Stimulated activated CD4-positive, alpha-beta T cell treated with anti-CD3 and anti-CD28 coated beads, Interleukin-12 subunit alpha, Interleukin-12 subunit beta, amount 100 ng/mL, for 4 hours (primary cell): ENCODE results near the gene GRIN2C.

ENCODE experiments used
- DNase-seq: peaks from one replicate; pipeline ENCODE4 v3.0.0-alpha.2; 2020

GRIN2C gene

DNA sequence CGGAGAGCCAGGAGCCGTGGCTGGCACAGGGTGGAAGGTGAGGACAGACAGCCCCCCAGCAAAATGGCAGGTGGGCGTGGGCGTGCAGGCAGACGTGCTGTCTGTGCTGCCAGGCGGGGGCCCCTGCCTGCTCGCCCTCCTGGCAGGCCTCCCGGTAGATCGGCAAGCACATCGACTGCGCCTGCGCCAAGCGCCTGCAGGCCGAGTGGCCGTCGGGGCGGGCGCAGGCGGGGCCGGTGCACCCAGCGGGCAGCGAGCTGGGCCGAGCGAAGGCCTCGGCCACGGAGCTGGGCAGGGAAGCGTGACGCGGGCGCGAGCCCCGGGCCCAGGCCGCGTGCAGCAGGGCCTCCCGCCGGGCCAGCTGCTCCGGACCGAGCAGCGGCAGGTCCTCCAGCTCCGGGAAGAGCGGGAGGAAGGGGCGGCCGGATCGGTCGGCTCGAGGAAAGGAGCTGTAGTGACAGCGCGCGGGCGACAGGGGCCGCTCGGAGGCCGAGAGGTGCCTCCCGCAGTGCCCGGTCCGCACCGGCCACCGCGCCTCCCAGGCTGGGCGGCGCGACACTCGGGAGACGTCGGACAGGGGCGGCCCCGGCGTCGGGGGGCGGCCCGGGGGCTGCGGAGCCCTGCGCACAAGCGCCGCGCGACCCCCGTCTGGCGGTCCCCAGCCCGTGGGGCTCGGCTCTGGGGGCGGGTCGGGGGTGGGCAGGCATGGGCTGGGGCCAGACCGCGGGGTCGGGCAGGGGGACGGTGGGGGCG is 16.9 kb downstream of the GRIN2C start:
- no peak for DNase-seq

DNA sequence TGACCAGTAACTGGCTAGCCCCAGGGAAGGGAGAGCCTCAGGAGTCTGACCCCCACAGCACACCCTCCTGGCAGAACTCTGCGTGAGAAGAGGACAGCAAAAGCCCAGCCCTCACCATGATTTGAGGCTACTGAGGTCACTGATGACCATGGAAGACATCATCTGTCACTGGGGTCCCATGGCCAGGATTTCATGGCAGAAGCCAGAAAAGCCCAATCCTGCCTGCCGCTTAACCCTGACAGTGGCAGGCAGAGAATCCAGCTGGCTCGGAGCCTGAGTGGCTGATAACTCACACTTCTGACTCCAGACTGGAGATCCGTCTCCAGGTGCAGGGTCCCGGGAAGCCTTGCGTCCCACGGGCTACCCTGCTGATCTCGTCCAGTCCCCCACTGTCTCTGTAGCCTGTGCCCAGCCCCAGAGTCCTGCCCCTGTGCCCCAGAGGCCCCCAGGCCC is 17.5 kb downstream of the GRIN2C start:
- DNase-seq, result no peak

DNA sequence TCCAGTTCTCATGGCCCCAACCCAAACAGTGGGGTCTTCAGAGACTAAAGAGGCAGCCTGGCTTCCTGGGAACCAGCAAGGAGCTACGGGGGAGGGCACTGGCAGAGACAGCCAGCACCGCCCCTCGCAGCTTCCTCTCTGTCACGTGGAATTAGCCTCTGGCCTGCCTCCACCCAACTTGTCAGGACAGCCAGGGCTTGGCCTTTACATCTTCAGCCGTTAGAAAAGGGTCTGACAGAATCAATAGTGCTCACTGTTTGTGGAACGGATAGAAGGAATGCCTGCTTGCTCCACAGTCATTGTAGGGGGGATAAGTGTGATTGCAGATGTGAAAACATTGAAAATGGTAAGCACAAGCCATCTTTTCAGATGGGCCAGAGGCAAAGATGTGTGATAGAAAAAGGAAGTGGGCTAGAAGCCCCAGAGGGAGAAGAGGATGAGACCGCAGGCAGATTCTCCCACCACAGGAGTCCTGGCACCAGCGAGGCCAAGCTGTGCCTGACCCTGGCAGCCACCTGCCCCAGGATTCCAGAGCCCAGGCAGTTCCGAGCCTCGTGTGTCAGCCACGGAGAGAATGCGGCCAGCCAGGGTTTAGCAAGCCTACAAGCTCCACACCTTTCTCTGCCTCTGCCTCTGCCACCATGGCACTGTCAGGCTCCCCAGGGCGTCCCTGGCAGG is 18.6 kb downstream of the GRIN2C start:
- DNase-seq, result no peak

DNA sequence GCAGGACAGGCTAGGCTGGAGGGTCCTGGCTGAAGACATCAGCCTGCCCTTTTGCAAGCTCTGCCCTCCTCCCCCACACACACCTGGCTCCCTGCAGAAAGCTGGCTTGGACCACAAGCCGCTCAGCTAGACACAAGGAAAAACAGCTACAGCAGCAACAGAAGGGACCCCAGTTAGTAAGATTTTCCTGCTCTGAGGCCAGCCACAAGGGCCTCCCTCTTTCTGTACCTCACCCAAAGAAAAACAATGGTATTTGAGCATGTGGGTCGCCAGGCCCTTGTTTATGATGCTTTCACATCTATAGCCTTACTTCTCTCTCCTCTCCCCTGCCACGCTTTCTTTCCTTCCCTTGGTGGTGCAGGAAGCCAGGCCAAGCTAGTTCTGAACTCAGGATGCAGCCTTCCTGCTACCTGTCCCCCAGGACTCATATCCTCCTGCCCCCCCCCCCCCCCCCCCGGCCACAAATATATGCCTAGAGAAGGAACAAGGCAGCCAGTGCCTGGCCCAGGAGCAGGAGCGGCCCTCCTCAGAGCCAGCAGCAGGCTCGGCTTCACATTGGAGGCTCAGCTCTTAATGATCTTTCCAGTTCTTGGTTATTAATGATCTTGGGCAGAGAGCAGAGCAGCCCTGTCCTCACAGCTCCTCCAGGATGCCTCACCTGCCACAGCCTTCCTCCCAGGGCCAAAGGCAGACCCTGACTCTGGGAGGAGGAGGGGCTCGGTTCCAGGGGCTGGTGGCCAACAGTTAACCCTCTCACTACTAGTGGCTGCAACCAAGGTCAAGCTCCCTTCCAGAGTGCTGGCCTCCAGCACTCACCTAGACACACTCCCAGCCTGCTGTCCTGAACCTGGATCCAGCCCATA is 19.5 kb downstream of the GRIN2C start:
- DNase-seq, result no peak

DNA sequence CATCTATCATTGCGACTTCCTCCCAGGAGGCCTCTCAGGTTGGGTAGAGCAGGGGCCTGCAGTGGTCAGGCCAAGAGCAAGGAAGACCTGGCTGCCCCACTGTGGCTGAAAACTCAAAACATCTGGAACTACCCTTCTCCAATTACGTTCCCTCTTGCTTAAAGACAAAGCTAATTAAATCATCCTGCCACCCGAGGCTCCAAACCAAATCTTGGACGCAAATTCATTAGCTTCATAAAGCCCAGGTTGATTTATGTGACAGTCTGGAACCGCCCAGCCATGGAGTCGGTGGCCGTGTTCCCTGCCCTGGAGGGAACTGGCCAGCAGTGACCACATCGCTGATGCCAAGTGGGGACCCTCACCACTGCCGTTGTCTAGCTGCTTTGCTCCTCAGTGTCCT is 21.4 kb downstream of the GRIN2C start:
- no peak for DNase-seq

DNA sequence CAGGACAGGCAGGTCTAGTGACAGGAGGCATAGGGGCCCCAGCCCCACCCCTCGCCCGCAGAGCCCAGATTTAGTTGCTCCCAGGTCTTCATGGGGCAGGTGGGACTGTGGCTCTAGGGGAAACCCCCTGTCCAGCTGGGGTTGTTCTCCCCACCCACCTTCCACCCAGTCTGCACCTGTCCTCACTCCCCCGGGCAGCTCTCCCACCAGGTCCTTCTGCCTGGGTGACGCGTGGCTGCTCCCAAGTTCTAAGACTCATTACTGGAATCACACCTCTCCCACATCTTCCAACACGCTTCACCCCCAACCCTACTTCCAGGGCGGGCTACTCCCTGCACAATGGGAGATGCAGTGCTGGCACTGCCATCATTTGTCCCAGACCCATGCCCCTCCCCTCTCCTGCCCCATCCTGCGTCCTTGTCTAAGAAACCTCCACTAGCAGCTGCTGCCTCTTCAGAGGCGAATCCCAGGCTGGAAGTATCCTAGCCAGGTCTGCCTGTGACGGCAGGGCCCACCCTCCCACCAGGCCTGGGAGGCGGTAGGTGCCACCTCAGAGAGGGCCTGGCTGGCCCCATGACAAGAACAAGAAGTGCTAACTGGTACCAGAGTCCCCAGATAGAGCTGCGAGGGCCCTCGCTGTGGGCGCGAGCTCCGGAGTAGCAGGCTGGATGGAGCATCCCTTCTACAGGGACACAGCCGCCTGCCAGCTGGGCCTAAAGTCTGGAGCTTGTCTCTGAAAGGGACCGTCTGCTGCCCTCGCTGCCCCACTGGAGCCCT is 22.8 kb downstream of the GRIN2C start:
- no peak for DNase-seq

DNA sequence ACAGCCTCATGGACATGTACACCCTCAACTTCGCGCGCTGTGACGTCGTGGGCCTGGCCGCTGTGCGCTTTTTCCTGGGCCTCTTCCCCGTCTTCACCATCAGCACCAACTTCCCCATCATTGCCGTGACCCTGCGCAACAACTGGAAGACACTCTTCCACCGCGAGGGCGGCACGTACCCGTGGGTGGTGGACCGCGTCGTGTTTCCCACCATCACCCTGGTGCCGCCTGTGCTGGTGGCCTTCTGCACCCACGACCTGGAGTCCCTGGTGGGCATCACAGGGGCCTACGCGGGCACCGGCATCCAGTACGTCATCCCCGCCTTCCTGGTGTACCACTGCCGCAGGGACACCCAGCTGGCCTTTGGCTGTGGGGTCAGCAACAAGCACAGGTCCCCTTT is 23.5 kb downstream of the GRIN2C start:
- no peak for DNase-seq

DNA sequence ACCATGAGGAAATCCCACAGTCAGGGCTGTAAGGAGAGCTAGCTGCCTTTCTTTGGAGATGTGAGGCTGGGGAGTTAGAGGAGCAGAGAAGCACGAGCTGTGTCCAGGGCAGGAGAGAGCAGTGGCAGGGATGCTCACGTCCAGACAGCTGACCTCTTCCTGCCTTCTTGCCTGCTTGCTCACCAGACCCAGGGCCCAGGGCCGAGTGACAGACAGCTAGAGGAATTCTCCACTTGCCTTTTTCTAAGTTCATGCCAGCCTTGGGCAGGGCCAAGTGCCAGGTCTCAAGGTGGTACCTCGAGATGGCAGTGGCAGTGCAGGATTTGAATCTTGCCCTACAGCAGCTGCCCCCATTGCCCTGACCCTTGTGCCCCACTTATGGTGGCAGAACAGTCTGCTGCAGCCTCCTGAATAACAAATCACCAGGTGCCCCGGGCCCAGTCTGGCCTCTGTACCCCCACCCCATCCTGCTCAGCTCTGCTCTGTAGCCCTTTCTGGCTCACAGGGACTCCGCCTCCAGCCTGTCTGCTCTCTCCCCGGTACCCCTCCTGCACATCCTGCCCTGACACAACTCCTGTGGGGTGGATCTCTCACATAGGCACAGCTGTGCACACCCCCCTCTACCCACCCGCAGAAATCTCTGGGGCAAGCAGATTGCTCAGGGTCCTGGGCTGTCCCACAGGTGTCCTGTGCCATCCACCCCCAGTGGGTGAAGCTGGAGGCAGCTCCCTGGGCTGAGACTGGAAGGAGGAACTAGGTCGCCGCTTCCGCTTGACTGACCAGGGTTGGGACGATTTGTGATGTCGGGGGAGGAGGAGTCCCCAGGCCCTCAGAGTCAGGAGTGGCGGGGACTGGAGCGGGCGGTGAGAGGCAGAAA is 25.9 kb downstream of the GRIN2C start:
- no peak for DNase-seq

DNA sequence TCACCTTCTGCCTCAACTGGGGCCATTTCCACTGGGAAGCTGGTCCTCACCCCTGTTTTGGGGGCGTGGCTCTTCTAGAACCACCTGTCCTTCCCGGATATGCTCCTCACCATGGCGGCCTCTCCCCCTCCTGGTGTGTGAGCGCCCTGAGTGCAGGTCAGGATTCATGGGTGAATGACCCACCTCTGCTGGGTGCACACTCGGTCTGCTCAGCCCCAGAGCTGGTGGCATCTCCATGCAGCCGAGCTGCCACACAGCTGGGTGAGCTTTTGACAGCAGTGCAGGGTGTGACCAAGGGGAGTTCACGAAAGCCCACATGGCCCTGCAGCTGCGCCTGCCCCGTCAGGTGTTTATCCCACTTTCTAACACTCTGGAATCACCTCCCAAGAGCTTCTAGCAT is 27.3 kb downstream of the GRIN2C start:
- no peak for DNase-seq

DNA sequence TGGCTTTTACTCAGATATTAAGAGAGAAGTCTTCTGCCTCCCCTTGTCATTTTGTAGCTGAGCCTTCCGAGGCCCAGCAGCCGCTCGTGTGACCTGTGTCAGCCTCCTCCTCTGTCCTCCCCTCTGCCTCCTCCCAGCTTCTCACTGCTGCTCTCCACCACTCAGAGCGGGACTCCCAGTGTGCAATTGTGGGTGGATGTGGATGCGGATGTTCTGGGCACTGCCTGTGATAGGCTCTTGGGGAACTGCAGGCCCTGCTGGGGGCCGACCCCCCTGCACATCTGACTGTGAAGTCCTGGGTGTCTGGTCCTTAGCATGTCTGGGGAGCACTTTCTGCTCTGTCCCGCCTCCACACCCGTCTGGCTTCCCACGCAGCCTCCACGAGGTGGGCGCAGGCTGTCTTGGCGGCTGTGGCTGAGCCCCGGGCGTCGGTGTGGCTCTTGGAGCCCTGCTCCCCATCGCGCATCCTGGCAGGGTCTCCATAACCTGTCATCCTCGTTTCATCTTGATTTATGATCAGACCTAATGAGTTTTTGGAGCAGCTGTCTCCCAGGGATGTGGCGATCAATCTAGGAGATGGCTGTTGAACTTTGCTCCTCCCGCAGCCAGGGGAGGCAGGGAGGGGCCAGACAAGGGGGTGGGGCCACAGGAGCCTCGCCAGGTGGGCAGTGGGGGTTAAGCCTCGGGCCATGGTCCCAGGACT is 28.1 kb downstream of the GRIN2C start:
- no peak for DNase-seq

DNA sequence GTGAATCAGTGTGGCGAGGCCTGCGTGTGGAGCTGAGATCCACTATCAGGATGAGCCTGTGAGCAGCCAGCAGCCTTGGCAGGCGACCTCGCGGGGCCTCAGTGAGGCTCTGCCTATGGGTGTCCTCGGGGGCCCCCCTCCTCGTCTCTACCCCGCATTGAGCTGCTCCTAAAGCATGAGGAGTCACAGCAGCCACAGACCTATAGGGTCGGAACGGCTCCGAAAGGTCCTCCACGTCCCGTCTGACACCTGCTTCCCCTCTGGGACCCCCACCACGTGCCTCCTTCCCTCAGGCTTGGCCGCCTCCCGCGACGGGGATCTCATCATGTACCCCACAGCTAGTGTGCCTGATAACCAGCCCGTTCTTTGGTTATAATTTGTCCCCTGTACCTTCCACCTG is 28.8 kb downstream of the GRIN2C start:
- no peak for DNase-seq

DNA sequence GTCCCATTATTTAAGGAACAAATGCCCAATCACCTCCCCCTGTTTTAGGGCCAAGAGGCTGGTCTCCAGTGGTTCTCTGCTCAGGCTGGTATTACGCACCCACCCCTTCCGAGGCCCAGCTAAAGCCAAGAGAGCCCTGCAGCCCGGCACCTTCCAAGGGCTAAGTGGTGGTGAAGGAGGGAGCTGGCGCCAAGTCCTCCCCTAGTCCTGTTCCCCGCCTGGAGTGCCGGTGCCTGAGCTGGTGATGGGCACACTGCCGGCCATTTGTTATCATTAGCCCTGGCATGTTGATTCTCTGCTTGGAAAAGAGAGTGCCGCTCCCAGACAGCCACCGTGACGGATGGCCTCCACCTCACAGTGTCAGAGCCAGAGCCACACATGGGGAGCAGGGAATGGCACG is 31.9 kb downstream of the GRIN2C start:
- no peak for DNase-seq

DNA sequence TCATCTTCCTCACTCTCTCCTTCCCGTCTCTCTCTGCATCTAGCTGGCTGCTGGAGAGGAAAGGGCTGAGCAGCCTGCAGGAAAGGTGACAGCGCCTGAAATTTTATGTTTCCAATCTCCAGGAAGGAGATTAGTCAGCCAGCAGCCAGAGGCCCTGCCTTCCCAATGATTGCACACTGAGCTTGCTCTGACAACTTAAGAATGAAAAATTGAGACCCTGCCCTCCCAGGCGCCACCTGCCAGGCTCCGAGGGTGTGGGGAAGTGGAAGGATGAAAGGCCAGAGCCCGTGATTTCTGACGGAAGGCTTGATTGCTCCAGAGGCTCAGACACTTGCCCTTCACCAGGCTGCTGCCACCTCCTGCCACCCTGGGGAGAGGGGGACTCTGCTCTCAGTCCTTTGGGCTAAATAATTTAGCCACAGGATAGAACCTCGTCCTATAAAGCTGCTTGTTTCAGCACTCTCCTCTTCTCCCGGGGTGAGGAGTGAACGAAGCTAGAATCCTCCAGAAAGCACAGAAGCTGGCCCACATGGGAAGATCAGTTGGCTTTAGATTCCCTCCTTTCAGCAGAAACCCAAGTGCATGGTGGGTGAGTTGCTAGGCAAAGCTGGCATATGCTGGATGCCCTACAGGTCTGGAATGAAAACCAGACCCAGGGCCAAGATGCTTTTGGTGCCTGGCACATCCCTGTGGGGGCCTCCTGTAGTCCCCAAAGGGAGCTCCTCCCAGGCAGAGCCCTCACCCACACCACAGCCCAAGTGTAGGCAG is 33.5 kb downstream of the GRIN2C start:
- no peak for DNase-seq

DNA sequence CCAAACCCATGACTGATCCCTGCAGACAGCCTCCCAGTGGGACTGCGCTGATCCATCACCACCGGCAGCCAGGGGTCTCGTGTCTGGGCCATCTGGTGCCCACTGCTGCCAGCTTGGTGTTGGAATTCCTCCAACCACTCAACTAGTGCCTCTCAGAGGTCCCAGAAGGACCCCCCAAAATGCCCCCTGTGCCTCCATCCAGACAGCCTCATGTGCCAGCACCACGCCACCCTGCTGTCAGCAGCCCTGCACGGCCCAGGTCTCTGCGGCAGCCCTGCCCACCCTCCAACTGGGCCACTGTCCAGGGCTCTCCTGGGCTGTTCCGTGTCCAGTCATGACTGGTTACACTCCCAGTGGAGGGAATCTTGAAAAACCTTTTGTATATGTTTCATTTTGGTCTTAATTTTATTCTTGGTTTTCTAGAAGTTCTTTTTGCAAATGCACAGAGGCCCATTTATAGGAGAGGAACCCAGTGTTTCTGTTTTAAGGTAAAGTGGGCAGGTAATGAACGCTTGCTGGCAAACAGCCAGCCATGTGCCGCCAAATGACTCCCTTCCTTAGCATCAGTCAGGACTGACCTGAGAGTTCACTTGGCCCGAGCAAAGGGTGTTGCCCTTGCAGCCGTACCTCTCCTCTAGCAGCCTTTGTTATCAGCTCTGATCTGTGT is 34.6 kb downstream of the GRIN2C start:
- no peak for DNase-seq

DNA sequence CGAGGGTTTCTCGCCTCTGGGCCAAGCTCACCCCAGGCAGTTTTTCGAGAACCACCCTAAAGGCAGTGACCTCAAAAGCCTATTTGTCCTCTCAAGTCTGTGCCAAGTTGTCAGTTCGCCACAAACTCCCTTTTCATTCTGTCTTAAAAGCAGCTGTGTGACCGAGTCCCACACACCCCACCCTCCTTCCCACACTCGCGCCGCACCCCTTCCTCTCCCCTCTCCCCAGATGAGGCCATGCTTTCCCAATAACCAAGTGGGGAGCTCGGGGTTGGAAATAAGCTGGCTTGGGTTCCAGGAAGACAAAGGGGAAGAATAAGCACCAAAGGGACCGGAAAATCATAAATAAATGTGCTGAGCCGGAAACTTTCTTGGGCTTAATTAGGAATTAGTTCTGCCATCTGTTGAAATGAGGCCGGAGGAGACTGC is 36.7 kb downstream of the GRIN2C start:
- DNase-seq, result no peak

DNA sequence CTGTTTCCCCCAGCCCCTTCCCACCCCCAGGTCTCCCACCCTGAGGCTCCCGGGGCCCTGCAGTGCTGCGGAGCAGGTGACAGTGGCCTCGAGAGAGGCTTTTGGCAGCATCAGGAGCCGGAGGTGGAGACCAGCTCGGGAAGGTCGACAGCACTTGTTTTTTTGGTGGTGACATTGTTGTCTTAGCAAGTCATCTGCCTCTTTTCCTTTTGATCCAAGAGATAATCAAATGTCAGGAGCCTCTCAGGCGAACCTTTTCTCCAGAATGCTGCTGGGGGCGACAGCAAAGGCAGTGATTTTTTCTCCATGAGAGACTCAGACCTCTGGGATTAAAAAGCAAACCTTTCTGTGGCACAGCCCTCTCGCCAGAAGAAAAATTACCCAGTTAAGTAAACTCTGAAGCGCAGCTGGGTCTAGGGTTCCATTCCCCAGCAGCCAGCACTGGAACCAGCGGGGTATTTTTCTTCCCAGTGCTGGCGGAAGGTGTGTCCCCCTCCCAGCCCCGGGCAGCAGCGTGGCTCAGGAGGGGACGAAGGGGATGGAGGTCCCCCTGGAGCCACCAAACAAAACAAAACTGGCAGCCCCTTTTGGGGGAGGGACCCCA is 37.2 kb downstream of the GRIN2C start:
- no peak for DNase-seq

DNA sequence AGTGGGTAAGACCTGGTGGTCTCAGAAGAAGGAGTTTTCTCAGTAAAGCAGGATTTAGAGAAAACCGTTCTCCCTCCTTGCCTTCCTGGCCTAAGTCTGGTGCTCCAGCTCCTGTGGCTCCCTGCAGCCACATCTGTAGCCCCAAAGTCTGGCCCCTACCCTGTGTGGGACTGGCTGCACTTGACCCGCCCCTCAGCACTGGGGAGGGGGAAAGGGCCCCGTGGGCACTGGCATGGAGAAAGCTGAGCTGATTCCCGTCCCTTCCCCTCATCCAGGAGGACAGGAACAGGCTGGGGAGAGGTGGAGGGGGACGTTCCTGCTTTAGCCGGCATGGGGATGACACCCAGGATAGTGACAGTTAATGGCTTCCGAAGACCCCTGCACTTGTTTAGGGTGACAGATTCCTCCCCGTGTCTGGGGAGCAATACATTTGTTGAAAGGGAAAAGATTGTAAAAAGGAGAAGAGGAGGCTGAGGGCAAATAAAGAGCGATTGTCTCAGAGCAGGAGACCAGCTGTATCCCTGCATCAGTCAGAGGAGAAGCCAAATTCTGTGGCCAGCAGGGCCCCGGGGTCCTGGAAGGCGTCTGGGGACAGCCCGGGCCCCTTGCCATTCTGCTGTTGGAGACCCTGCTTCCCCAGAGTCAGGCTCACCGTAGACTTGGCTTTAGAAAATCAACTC is 37.9 kb downstream of the GRIN2C start:
- no peak for DNase-seq

DNA sequence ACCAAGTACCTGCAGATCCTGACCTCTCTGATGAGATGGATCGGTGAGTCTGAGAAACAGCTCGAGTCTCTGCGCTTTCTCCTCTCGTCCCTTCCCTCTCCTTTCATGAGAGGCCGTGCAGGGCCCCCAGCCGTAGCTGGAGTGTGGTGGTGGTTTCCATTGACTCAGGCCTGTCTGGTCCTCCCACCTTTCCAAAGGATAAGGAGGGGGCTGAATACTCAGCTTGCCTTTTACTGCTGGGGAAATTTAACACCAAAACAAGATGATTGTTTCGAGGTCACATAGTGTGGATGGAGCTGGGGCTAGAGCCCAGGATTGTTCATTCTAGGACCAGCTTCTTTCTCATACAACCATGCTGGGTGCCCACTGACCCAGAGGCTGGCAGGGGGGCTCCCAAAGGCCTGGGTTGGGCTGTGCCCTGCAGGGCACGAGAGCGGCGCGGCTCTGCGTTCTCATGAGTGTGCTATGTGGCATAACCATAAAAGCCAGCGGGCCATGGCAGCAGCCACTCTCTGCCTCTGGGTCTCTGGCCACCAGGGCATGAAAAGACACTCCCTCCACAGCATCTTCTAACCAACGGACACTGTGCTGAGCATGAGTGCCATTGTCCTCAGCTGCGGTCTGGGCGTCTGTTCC is 39.8 kb downstream of the GRIN2C start:
- DNase-seq, result no peak
